ENCODE data around the gene SEZ6L2.
A peak's percentile ranks its signal among the peaks of the same experiment; 100 is the strongest.
"Not testable (repeated sequence)": the region's sequence is repeated elsewhere in the genome, so short reads cannot be mapped to it uniquely, and the experiment has no call there.

SEZ6L2 gene

DNA sequence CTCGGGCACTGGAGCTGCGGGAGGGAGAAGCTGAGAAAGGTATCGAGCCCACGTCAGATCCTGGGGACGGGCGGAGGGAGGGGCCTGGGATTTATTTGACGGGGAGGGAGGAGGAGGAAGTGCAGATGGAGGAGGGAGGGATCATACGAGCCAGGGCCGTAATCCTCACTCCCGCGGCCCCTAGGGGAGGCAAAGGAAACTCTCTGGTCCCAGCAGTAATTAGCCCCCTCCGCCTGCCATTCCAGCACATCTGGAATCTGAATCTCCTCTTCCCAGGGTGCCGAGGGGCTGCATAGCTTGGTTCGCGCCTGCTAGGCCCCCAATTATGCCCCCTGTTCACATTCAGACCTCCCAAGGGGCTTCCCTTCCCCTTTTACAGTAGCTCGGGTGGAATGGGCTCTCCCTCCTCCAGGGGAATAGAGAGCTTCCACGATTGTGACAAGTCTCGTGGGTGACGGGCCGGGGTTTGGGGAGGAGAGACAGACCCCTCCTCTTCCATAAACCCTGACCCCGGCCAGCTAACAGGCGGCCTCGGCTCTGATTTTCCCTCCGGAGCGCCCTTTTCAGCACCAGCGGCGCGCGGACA, at the start of gene SEZ6L2:
Gene SEZ6L2, minus strand, starts transcription at position 35 of the 586 bp plus-strand sequence. CDS start 531 bp downstream, outside the sequence.
- H3K36me3 ChIP-seq (ENCODE audit: control insufficient read depth, insufficient read depth, low read length): no peaks in the 10 kb centered on the region
- TF ChIP-seq CTCF (IDR thresholded peaks at IDR 0.05; ENCODE audit: insufficient read depth, low read length, poor library complexity, severe bottlenecking): no peak
- peaks cover 1% of the 10 kb centered on the region for H3K27me3 ChIP-seq (replicated peaks; ENCODE audit: control insufficient read depth, insufficient read depth, low read length)
- H3K4me3 ChIP-seq (replicated peaks; ENCODE audit: low read depth, low read length): peak within 1 kb of the TSS; percentile 62
- no peak for DNase-seq (ENCODE audit: extremely low read depth, insufficient read length)

DNA sequence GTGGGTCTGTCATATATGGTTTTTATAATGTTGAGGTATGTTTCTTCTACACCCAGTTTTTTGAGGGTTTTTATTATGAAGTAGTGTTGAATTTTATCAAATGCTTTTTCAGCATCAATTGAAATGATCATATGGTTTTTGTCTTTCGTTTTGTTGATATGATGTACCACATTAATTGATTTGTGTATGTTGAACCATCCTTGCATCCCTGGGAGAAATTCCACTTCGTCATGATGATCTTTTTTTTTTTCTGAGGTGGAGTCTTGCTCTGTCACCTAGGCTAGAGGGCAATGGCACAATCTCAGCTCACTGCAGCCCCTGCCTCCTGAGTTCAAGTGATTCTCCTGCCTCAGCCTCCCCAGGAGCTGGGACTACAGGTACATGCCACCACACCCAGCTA, 48.5 kb upstream of the SEZ6L2 start:
- Histone ChIP-seq H3K27me3 (replicated peaks; ENCODE audit: control insufficient read depth, insufficient read depth, low read length) (no peaks in the 10 kb centered on the region), H3K4me3 (replicated peaks; ENCODE audit: low read depth, low read length) (no peak overlapping the region)
- TF ChIP-seq CTCF (IDR thresholded peaks at IDR 0.05; ENCODE audit: insufficient read depth, low read length, poor library complexity, severe bottlenecking): no peak

GRCh38 chr16:29943846-29944799, 44.8 kb upstream of the SEZ6L2 start:
- H3K4me3 ChIP-seq (replicated peaks; ENCODE audit: low read depth, low read length): no peak overlapping the region
- no peaks in the 10 kb centered on the region for H3K36me3 ChIP-seq (ENCODE audit: control insufficient read depth, insufficient read depth, low read length)
- H3K27me3 ChIP-seq (replicated peaks; ENCODE audit: control insufficient read depth, insufficient read depth, low read length): no peaks in the 10 kb centered on the region
- no peak for DNase-seq (ENCODE audit: extremely low read depth, insufficient read length)
- TF ChIP-seq CTCF (IDR thresholded peaks at IDR 0.05; ENCODE audit: insufficient read depth, low read length, poor library complexity, severe bottlenecking): no peak

More for the DNA sequence above, 48.5 kb upstream of the SEZ6L2 start:
- no peak for DNase-seq (ENCODE audit: extremely low read depth, insufficient read length)
- H3K36me3 ChIP-seq (ENCODE audit: control insufficient read depth, insufficient read depth, low read length): no peaks in the 10 kb centered on the region

- no peak for DNase-seq (ENCODE audit: extremely low read depth, insufficient read length)
- Histone ChIP-seq H3K27me3 (replicated peaks; ENCODE audit: control insufficient read depth, insufficient read depth, low read length) (no peaks in the 10 kb centered on the region), H3K4me3 (replicated peaks; ENCODE audit: low read depth, low read length) (no peak overlapping the region), H3K36me3 (ENCODE audit: control insufficient read depth, insufficient read depth, low read length) (no peaks in the 10 kb centered on the region)
- TF ChIP-seq CTCF (IDR thresholded peaks at IDR 0.05; ENCODE audit: insufficient read depth, low read length, poor library complexity, severe bottlenecking): no peak
These were observed 41.3 kb upstream of the SEZ6L2 start for GRCh38 chr16:29940656-29941055.

DNA sequence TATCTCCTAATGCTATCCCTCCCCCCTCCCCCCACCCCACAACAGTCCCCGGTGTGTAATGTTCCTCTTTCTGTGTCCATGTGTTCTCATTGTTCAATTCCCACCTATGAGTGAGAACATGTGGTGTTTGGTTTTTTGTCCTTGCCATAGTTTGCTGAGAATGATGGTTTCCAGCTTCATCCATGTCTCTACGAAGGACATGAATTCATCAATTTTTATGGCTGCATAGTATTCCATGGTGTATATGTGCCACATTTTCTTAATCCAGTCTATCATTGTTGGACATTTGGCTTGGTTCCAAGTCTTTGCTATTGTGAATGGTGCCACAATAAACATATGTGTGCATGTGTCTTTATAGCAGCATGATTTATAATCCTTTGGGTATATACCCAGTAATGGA, 32.4 kb upstream of the SEZ6L2 start:
- not testable (repeated sequence) for H3K4me3 ChIP-seq (replicated peaks; ENCODE audit: low read depth, low read length); H3K36me3 ChIP-seq (ENCODE audit: control insufficient read depth, insufficient read depth, low read length); H3K27me3 ChIP-seq (replicated peaks; ENCODE audit: control insufficient read depth, insufficient read depth, low read length); DNase-seq (ENCODE audit: extremely low read depth, insufficient read length)

Measured in GM06990 (cell line).